ENCODE results near the gene PRPS1.

DNA sequence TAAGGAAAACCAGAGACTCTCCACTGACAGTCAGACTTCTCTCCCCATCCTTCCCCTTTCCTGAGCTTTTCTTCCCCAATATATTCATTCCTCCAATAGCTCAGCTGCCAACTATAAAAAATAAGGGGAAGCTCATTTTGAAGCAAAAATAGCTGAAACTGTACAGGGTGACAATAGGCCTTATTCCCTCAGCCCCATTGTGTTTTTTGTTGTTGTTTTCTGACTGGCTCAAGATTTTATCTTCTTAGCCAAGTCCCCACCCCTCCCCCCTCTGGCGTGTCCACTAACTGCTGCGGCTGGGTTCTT lies 26.2 kb downstream of the PRPS1 start:
- TF ChIP-seq, protein P1, sequence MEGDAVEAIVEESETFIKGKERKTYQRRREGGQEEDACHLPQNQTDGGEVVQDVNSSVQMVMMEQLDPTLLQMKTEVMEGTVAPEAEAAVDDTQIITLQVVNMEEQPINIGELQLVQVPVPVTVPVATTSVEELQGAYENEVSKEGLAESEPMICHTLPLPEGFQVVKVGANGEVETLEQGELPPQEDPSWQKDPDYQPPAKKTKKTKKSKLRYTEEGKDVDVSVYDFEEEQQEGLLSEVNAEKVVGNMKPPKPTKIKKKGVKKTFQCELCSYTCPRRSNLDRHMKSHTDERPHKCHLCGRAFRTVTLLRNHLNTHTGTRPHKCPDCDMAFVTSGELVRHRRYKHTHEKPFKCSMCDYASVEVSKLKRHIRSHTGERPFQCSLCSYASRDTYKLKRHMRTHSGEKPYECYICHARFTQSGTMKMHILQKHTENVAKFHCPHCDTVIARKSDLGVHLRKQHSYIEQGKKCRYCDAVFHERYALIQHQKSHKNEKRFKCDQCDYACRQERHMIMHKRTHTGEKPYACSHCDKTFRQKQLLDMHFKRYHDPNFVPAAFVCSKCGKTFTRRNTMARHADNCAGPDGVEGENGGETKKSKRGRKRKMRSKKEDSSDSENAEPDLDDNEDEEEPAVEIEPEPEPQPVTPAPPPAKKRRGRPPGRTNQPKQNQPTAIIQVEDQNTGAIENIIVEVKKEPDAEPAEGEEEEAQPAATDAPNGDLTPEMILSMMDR (conservative IDR thresholded peaks at IDR 0.05 in 1 of 2, IDR thresholded peaks at IDR 0.05 in 1 of 2; ENCODE audit: low read depth in 1 of 2, low read length in 2 of 2), result no peak
- no peak for TF ChIP-seq EZH2 (IDR thresholded peaks at IDR 0.05; ENCODE audit: low read length, missing control alignments)

Measured in fibroblast of lung (primary cell).